ENCODE measurements around the gene PER3. TPM values are rescaled to one million over a fixed set of nuclear protein-coding genes. Genes with fewer than 3 reads are reported as not detected.

PER3 gene
- total and polyA plus RNA-seq, 9 of the 15 experiments (the other 6 are each of a cell fraction or from before 2014, with no cell fraction given) = 11.9 to 22.5 (median 14.6) TPM

DNA sequence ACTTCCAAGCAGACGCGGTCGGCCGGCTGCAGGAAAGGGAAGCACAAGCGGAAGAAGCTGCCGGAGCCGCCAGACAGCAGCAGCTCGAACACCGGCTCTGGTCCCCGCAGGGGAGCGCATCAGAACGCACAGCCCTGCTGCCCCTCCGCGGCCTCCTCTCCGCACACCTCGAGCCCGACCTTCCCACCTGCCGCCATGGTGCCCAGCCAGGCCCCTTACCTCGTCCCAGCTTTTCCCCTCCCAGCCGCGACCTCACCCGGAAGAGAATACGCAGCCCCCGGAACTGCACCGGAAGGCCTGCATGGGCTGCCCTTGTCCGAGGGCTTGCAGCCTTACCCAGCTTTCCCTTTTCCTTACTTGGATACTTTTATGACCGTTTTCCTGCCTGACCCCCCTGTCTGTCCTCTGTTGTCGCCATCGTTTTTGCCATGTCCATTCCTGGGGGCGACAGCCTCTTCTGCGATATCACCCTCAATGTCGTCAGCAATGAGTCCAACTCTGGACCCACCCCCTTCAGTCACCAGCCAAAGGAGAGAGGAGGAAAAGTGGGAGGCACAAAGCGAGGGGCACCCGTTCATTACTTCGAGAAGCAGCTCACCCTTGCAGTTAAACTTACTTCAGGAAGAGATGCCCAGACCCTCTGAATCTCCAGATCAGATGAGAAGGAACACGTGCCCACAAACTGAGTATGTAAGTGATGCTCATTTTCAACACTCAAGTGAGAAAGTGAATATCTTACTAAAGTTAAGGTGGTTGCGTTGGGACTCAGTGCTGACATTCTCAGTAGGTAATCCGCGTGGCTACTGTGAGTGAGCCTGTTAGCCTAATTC is 43.2 kb downstream of the PER3 start (continued):
- TF ChIP-seq TSC22D4 (tag; IDR thresholded peaks at IDR 0.05) (no peak), LEF1 (IDR thresholded peaks at IDR 0.05) (no peak), TAF15 (IDR thresholded peaks at IDR 0.05; ENCODE audit: low read depth, low read length) (no peak), HCFC1 (IDR thresholded peaks at IDR 0.05; ENCODE audit: low read depth, low read length) (peak; percentile 74), ZNF644 (tag; IDR thresholded peaks at IDR 0.05; ENCODE audit: low read depth) (peak; percentile 76; the same call in 1 of the 2 replicates), CBX2 (IDR thresholded peaks at IDR 0.05; ENCODE audit: insufficient read depth, low read length, poor library complexity, severe bottlenecking) (no peak), ILK (tag; IDR thresholded peaks at IDR 0.05; ENCODE audit: borderline replicate concordance, low read depth) (no peak), ESRRA (IDR thresholded peaks at IDR 0.05; ENCODE audit: borderline replicate concordance, low read depth) (peak; percentile 69), SMAD3 (CRISPR knock-in tag; conservative IDR thresholded peaks at IDR 0.05) (no peak), NELFE (IDR thresholded peaks at IDR 0.05; ENCODE audit: insufficient read depth, insufficient read length) (no peak), SMAD2 (IDR thresholded peaks at IDR 0.05; ENCODE audit: low read depth, low read length) (no peak), MYNN (IDR thresholded peaks at IDR 0.05) (no peak), MYNN (CRISPR knock-in tag; IDR thresholded peaks at IDR 0.05) (no peak), HNRNPUL1 (IDR thresholded peaks at IDR 0.05; ENCODE audit: low read length) (no peak), XRCC5 (IDR thresholded peaks at IDR 0.05; ENCODE audit: low read depth, low read length) (no peak; the same call in 1 of the 2 replicates), ZNF76 (CRISPR knock-in tag; IDR thresholded peaks at IDR 0.05; ENCODE audit: borderline replicate concordance) (0 out of 2 replicates have a peak, but pooled peaks have one; percentile 60), NONO (IDR thresholded peaks at IDR 0.05; ENCODE audit: low read depth in 2 of 2, low read length in 1 of 2) (no peak), SMARCE1 (IDR thresholded peaks at IDR 0.05) (no peak), ZNF354B (CRISPR knock-in tag; IDR thresholded peaks at IDR 0.05) (no peak), ARNT (IDR thresholded peaks at IDR 0.05) (0 out of 4 replicates have a peak, but pooled peaks of 1 of the 2 experiments have one; percentile 48), FOXA1 (IDR thresholded peaks at IDR 0.05; ENCODE audit: borderline replicate concordance) (no peak)
- TF ChIP-seq, protein P1, sequence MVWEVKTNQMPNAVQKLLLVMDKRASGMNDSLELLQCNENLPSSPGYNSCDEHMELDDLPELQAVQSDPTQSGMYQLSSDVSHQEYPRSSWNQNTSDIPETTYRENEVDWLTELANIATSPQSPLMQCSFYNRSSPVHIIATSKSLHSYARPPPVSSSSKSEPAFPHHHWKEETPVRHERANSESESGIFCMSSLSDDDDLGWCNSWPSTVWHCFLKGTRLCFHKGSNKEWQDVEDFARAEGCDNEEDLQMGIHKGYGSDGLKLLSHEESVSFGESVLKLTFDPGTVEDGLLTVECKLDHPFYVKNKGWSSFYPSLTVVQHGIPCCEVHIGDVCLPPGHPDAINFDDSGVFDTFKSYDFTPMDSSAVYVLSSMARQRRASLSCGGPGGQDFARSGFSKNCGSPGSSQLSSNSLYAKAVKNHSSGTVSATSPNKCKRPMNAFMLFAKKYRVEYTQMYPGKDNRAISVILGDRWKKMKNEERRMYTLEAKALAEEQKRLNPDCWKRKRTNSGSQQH (CRISPR knock-in tag; IDR thresholded peaks at IDR 0.05) = peak; percentile 84
- TF ChIP-seq, protein P2, sequence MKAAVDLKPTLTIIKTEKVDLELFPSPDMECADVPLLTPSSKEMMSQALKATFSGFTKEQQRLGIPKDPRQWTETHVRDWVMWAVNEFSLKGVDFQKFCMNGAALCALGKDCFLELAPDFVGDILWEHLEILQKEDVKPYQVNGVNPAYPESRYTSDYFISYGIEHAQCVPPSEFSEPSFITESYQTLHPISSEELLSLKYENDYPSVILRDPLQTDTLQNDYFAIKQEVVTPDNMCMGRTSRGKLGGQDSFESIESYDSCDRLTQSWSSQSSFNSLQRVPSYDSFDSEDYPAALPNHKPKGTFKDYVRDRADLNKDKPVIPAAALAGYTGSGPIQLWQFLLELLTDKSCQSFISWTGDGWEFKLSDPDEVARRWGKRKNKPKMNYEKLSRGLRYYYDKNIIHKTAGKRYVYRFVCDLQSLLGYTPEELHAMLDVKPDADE (conservative IDR thresholded peaks at IDR 0.05; ENCODE audit: control insufficient read depth, low read depth, low read length) = 0 out of 2 replicates have a peak, but pooled peaks have one; percentile 36
- TF ChIP-seq, protein P3, sequence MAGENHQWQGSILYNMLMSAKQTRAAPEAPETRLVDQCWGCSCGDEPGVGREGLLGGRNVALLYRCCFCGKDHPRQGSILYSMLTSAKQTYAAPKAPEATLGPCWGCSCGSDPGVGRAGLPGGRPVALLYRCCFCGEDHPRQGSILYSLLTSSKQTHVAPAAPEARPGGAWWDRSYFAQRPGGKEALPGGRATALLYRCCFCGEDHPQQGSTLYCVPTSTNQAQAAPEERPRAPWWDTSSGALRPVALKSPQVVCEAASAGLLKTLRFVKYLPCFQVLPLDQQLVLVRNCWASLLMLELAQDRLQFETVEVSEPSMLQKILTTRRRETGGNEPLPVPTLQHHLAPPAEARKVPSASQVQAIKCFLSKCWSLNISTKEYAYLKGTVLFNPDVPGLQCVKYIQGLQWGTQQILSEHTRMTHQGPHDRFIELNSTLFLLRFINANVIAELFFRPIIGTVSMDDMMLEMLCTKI (IDR thresholded peaks at IDR 0.05; ENCODE audit: partially characterized antibody) = no peak

Measured in K562 (cell line).